COLO829 (cell line): Measurements from ENCODE around the gene CSTF3.
"Not testable (repeated sequence)": the region's sequence is repeated elsewhere in the genome, so short reads cannot be mapped to it uniquely, and the experiment has no call there.

Experiments
- DNase-seq: peaks from one replicate; pipeline ENCODE4 v3.0.0; 2012; ENCODE audit warnings: low spot score

CSTF3 gene

GRCh38 chr11:33160587-33160986 is 693 bp downstream of the CSTF3 start:
- no peak for DNase-seq

DNA sequence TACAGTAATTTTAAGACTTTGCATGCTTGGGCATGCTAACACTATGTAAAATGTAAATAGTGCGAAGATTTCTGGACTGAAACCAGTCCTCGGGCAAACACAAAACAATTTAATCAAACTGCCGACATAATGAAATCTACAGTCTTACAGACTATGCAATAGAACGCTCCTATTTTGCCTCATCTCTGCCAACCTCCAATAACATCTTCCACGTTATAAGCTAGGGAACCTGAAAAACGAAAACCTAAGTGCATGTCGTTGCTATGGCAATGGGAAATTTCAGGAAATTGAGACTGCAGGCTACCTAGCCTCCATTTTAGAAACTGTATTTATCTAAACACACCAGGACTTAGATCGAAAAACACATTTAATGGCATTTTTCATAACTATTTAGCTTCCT is 1.1 kb downstream of the CSTF3 start:
- peak; percentile 41 for DNase-seq

DNA sequence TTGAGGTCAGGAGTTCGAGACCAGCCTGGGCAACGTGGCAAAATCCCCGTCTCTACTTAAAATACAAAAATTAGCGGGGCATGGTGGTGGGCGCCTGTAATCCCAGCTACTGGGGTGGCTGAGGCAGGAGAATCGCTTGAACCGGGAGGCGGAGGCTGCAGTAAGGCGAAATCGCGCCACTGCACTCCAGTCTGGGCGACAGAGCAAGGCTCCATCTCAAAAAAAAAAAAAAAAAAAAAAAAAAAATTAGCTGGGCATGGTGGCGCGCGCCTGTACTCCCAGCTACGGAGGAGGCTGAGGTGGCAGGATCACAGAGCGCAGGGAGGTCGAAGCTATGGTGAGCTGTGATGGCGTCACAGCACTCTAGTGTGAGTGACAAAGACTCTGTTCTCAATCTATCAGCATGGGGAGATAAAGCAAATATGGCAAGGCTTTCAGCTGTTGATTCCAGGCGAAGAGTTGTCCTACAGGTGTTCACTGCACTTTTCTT is 1.9 kb downstream of the CSTF3 start:
- DNase-seq: not testable (repeated sequence)

- no peak for DNase-seq
Measured at GRCh38 chr11:33158596-33159275, 2.5 kb downstream of the CSTF3 start.

DNA sequence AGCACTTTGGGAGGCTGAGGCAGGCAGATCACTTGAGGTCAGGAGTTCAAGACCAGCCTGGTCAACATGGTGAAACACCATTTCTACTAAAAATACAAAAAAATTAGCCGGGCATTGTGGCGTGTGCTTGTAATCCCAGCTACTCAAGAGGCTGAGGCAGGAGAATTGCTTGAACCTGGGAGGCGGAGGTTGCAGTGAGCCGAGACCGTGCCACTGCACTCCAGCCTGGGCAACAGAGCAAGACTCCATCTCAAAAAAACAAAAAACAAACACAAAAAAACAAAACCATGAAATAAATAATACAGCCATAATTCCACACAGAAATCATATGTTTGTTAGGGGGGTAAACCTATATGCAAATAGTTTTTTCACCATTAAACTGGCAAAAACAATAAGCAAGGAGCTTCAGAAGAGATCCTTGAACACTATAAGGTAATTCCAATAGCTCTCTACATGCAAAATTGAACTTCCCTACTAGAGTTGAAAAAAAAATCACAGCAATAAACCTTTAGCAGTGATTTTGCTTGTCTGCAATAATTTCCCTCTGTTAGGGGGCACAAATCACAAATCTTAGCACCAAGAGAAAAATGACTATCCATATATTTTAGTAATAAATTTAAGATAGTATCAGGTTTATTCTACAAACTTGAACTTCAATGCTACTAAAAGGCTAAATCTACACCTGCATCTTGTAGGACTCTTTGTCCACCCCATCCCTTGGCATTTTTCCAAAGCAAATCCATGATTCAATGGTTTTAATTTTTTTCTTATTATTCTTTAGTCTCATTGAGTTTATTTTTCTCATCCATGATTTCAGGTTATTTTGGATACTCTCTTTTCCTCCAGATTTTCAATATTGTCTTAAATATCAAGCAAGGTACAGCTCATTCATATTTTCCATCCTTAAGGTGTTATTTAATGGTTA is 3.9 kb downstream of the CSTF3 start:
- no peak for DNase-seq

GRCh38 chr11:33151399-33151798 is 9.9 kb downstream of the CSTF3 start:
- DNase-seq: no peak

GRCh38 chr11:33147559-33147958 is 13.7 kb downstream of the CSTF3 start:
- no peak for DNase-seq

DNA sequence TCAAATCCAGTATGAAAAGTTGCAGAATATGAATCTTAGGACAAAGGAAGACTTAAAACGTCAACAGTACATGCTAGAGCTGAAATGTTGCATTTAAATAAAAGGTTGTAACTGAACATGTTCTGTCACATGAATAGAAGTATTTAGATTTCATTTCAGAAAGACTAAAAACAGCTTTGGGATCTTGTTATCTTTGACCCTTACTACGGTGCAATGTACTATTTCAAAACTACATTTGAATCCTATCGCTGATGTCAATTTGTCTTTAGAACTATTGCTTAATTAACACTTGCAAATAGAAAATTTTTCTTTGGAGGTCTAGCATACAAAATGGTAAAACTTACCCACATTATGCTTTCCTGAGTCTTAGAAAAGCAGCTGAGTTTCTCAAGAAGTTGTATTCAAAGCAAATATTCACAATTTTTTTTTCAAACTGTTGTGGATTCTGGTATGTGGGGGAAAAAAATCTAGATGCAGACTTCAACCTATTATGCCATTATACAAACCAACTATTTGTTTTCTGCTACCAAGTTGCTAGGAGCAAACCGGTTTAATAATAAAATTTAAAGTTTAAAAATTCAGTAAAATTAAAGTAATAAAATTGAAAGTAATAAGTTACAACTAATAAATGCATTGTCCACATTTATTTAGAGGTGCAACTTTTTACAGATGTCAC is 25.4 kb downstream of the CSTF3 start:
- DNase-seq: no peak

GRCh38 chr11:33135216-33135615 is 26.1 kb downstream of the CSTF3 start:
- DNase-seq: no peak

- no peak for DNase-seq
Measured at GRCh38 chr11:33134276-33134675, 27.0 kb downstream of the CSTF3 start.

DNA sequence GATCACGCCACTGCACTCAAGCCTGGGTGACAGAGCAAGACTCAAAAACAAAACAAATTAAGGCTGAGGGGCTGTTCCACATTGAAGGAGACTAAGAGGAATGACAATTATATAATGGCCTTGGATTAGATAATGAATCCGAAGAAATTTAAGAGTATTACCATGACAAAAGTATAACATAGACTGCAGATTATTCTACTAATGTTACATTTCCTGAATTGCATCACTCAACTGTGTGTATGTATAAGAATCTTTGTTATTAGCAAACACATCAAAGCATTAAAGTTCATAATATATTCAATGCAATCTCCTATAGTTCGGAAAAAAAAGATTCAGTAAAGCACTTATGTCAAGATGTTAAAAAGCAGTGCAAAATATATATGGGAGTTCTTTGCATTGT is 27.5 kb downstream of the CSTF3 start:
- DNase-seq: no peak

DNA sequence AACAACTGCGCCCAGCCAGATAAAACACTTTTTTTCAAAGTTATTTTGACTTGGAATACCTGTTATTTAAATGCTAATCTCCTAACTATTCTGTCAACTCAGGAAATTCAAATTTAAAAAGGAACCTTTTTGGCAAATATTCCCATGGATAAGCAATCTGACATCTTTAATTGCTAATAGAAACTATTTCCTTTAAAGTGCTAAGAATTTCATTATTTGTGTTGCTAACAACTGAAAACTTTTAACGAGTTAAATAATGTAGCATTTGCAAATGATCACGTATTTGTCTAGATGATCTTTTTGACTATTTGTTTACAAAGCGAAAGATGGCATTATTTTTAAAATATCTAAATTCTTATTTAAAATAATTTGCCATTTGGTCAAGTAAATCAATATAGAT is 28.8 kb downstream of the CSTF3 start:
- no peak for DNase-seq

DNA sequence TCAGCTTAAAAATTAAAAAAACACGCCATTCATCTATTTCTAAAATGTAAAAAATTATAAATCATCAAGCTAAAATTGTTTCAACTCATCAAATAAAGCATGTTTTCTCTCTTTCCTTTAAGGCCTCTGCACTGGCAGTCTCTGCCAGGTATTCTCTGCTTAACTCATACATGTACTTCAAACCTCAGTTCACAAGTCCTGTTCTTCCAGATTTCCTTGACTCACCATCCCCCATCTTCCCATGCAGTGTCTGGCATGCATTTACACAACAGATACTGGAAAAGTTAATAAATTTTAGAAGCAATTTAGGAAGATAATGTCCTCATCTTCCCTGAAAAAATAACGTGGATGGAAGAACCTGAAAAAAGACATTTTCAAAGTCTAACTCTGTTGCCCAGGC is 32.5 kb downstream of the CSTF3 start:
- no peak for DNase-seq

DNA sequence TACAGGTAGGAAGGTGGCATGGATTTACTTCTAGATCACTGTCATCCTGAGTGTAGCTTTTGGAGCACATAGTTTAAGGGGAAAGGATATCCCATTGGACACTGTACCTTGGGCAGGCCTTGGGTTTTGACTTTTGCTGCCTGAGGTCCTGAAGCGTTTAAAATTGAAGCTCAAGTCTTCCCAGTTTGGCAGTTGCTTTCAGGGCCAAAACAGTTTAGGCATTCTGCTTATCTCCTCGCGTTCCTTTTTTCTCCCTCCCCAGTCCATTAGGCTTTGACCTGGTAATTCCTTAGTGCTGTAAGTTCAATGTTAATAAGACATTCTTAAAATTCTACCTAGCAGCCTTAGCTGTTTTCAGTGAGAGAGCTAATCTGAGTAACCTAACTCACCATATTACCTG is 35.7 kb downstream of the CSTF3 start:
- DNase-seq: no peak

- no peak for DNase-seq
Measured at GRCh38 chr11:33125025-33125424, 36.3 kb downstream of the CSTF3 start.

DNA sequence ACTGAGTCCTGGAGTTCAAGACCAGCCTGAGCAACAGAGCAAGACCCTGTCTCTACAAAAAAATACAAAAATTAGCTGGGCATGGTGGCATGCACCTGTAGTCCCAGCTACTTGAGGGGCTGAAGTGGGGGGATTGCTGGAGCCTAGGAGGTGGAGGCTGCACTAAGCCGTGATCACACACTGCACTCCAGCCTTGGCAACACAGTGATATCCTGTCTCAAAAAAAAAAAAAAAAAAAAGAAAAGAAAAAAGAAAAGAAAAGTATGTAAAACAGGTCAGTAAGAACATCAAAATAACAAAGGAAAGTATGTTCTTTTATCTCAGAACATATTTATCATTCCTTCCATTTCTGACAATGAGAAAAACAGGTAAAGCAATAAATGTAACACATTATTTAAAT is 38.6 kb downstream of the CSTF3 start:
- DNase-seq: not testable (repeated sequence)

- DNase-seq: no peak
Measured at GRCh38 chr11:33116535-33116934, 44.7 kb downstream of the CSTF3 start.

GRCh38 chr11:33110083-33110482 is 51.2 kb downstream of the CSTF3 start:
- DNase-seq: no peak

DNA sequence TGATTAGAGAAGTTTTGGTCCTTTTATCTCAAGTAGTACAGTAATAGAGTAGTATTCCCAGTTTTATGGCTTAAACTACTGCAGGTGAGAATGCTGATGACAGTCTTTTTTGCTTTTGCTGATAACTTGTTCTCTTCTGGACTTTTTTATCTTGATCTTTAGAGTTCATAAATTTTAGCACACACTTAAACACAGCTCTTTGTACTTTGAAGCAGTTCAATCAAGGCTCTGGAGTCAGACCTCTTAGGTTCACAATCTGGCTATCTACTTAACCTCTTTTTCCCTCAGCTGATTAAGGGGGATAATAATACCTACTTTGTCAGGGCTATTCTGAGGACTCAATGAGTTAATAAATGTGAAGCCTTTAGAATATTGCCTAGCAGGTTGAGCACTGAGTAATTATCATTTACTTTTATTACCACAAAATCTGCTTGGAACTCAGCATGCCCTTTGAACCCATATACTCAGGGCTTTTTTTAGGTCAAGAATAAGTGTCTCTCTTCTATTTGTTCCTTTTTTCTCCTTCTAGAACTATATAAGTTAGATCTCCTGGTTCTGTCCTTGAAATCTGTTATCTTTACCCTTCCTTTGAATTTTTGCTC is 51.9 kb downstream of the CSTF3 start:
- no peak for DNase-seq

GRCh38 chr11:33103836-33104235 is 57.4 kb downstream of the CSTF3 start:
- DNase-seq: no peak

- no peak for DNase-seq
Measured at GRCh38 chr11:33094157-33094556, 67.1 kb downstream of the CSTF3 start.

GRCh38 chr11:33089776-33090175 is 71.5 kb downstream of the CSTF3 start:
- DNase-seq: no peak
